ENCODE measurements around the gene COA4. TPM values are rescaled to one million over a fixed set of nuclear protein-coding genes. Genes with fewer than 3 reads are reported as not detected.

COA4 gene
- total RNA-seq, 1 experiment from 2014 or later, result 79.7 TPM

DNA sequence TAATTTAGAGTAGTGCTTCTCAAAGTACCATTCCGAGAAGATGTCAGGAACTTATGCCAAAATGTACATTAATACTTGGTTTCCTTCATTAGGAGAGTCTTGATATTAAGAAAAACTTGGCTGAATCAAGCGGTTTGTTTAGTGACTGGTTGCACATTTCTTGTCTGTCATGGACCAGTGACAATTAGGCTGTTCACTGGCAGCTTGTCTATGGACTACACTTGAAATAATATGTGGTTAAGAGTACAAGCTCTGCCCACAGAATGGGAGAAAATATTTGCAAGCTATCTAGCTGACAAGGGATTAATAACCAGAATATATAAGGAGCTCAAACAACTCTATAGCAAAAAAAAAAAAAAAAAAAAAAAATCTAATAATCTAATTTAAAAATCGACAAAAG, 24.6 kb downstream of the COA4 start:
- H3F3A ChIP-seq (ENCODE audit: insufficient read depth, low read depth), result peaks cover 15% of the 10 kb centered on the region
- H3K4me3 ChIP-seq, result no peak overlapping the region
- peaks cover 4% of the 10 kb centered on the region; the same call in 1 of the 2 replicates for H4K20me1 ChIP-seq (ENCODE audit: insufficient read depth)
- H3K79me2 ChIP-seq (ENCODE audit: low read depth), result no peaks in the 10 kb centered on the region
- H3K36me3 ChIP-seq (ENCODE audit: low read depth), result 0 out of 2 replicates have a peak, but pooled peaks cover 5% of the 10 kb centered on the region
- H3K4me2 ChIP-seq, result no peak overlapping the region
- no peak overlapping the region for H2AFZ ChIP-seq
- no TSS peak for BruUV-seq (replicated peaks)
- intact Hi-C loops (cut with micrococcal nuclease; ENCODE audit: unreplicated experiment), result no loop called here
- peaks cover 17% of the 10 kb centered on the region for H3K4me1 ChIP-seq (replicated peaks; ENCODE audit: insufficient read depth)
- DNase-seq, result no peak
- H3K27me3 ChIP-seq (ENCODE audit: insufficient read depth, low read depth), result no peaks in the 10 kb centered on the region
- H3K9me2 ChIP-seq (ENCODE audit: insufficient read depth), result no peaks in the 10 kb centered on the region; the same call in 1 of the 2 replicates
- no peaks in the 10 kb centered on the region for H3K9me3 ChIP-seq (ENCODE audit: insufficient read depth, low read depth)
- ChIA-PET POLR2A (ENCODE audit: unreplicated experiment) (no interaction called here), CTCF (no interaction called here)
- TF ChIP-seq, protein P1, sequence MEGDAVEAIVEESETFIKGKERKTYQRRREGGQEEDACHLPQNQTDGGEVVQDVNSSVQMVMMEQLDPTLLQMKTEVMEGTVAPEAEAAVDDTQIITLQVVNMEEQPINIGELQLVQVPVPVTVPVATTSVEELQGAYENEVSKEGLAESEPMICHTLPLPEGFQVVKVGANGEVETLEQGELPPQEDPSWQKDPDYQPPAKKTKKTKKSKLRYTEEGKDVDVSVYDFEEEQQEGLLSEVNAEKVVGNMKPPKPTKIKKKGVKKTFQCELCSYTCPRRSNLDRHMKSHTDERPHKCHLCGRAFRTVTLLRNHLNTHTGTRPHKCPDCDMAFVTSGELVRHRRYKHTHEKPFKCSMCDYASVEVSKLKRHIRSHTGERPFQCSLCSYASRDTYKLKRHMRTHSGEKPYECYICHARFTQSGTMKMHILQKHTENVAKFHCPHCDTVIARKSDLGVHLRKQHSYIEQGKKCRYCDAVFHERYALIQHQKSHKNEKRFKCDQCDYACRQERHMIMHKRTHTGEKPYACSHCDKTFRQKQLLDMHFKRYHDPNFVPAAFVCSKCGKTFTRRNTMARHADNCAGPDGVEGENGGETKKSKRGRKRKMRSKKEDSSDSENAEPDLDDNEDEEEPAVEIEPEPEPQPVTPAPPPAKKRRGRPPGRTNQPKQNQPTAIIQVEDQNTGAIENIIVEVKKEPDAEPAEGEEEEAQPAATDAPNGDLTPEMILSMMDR (conservative IDR thresholded peaks at IDR 0.05), result no peak
- no peak for TF ChIP-seq EZH2 (IDR thresholded peaks at IDR 0.05; ENCODE audit: low read depth)
- H3K27ac ChIP-seq, result no peak overlapping the region

DNA sequence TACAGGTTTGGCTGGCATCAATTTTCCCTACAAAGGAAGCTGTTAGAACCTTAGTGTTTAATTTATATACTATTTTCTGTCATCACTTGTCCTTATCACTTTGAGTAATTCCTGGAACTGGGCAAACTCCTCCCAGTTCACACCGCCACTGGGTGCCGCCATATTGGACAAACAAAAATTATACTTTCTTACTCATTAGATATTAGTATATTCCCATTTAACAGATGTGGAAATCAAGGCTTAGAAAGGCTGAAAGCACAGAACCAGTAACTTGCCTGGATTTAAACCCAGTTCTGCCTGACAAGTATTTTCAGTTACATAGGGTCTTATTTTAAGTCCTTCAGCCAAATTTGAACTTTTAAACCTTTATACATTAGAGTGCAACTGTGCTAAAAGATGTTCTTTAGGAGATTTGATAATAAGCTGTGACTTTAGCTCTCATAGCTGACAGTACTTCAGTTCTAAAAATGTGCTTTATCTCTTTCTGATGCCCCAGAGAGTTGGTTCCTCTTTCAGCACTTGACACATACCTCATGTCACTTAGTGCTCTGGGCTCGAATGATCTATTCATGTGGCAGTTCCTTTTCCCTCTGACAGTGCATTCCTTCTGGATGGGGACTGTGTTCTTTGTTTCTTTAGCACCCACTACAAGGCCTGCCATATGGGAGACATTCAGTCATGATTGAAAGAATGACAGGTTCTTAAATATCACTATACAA, 25.4 kb downstream of the COA4 start:
- Histone ChIP-seq H4K20me1 (ENCODE audit: insufficient read depth) (no peaks in the 10 kb centered on the region), H3K4me3 (no peak overlapping the region), H3K4me2 (no peak overlapping the region), H3K27me3 (ENCODE audit: insufficient read depth, low read depth) (no peaks in the 10 kb centered on the region), H3K27ac (no peak overlapping the region), H3K9me3 (ENCODE audit: insufficient read depth, low read depth) (no peaks in the 10 kb centered on the region), H3F3A (ENCODE audit: insufficient read depth, low read depth) (peaks cover 17% of the 10 kb centered on the region), H3K79me2 (ENCODE audit: low read depth) (no peaks in the 10 kb centered on the region), H2AFZ (no peak overlapping the region), H3K36me3 (ENCODE audit: low read depth) (0 out of 2 replicates have a peak, but pooled peaks cover 5% of the 10 kb centered on the region), H3K4me1 (replicated peaks; ENCODE audit: insufficient read depth) (peaks cover 17% of the 10 kb centered on the region), H3K9me2 (ENCODE audit: insufficient read depth) (no peaks in the 10 kb centered on the region; the same call in 1 of the 2 replicates)
- no peak for DNase-seq
- no TSS peak for BruUV-seq (replicated peaks)
- intact Hi-C loops (cut with micrococcal nuclease; ENCODE audit: unreplicated experiment), result no loop called here
- ChIA-PET CTCF (no interaction called here), POLR2A (ENCODE audit: unreplicated experiment) (interaction anchor here (0.6 kb wide), 1 partner anchor 393 kb away, joined by 4 read pairs; no protein-coding TSS in a partner anchor)
- TF ChIP-seq, protein P1 (conservative IDR thresholded peaks at IDR 0.05), result no peak
- no peak for TF ChIP-seq EZH2 (IDR thresholded peaks at IDR 0.05; ENCODE audit: low read depth)

DNA sequence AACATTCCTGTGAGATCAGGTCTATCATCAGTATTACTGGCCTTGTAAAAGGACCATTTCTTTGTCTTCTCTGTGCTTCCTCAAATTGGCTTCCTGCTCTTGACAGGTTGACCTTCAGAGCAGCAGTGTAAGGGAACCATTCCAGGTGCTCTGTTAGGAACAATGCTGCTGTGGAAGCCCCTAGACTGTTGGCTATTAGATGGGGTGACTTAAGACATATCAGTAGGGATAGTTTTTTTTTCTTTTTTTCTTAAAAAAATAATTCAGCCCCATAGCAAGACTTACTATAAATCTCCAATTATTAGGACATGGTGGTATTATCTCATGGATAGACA, 37.6 kb downstream of the COA4 start:
- H3K4me2 ChIP-seq, result no peak overlapping the region
- ChIA-PET CTCF (no interaction called here), POLR2A (ENCODE audit: unreplicated experiment) (no interaction called here)
- no TSS peak for BruUV-seq (replicated peaks)
- H3K27ac ChIP-seq, result no peak overlapping the region
- no peaks in the 10 kb centered on the region for H3K4me1 ChIP-seq (replicated peaks; ENCODE audit: insufficient read depth)
- peaks cover 9% of the 10 kb centered on the region for H3F3A ChIP-seq (ENCODE audit: insufficient read depth, low read depth)
- no peaks in the 10 kb centered on the region for H4K20me1 ChIP-seq (ENCODE audit: insufficient read depth)
- TF ChIP-seq, protein P1 (conservative IDR thresholded peaks at IDR 0.05), result no peak
- intact Hi-C loops (cut with micrococcal nuclease; ENCODE audit: unreplicated experiment), result no loop called here
- no peaks in the 10 kb centered on the region for H3K9me2 ChIP-seq (ENCODE audit: insufficient read depth)
- no peak overlapping the region for H2AFZ ChIP-seq
- no peaks in the 10 kb centered on the region for H3K36me3 ChIP-seq (ENCODE audit: low read depth)
- no peak for DNase-seq
- no peaks in the 10 kb centered on the region for H3K27me3 ChIP-seq (ENCODE audit: insufficient read depth, low read depth)
- H3K9me3 ChIP-seq (ENCODE audit: insufficient read depth, low read depth), result no peaks in the 10 kb centered on the region
- H3K4me3 ChIP-seq, result no peak overlapping the region
- no peaks in the 10 kb centered on the region for H3K79me2 ChIP-seq (ENCODE audit: low read depth)

All from PC-9 (cell line).